Caco-2 (cell line): ENCODE measurements around the gene IL22RA1. TPM values are rescaled to one million over a fixed set of nuclear protein-coding genes. Genes with fewer than 3 reads are reported as not detected.

Experiments used
- BruUV-seq: library from RNA; stranded (reverse); fragments of 400-500 nt; replicated peaks from 2 replicates; lab custom pipeline; 2021; lab: Mats Ljungman, UMichigan
- CTCF ChIA-PET: fragments of 300-600 bp; sonication (Branson Sonifier 250); formaldehyde crosslinking; loops from one replicate; lab custom pipeline; 2022; ENCODE audit warnings: antibody characterized with exemption; lab: Charles Lee
- POLR2A ChIA-PET: fragments of 300-600 bp; sonication (Branson Sonifier 250); formaldehyde crosslinking; loops from one replicate; lab custom pipeline; 2022; ENCODE audit warnings: antibody characterized with exemption; lab: Charles Lee
- DNase-seq, 2 experiments: peaks; one replicate each; pipeline versions ENCODE4 v3.0.0 to v3.0.0-alpha.2; 2020 to 2022
- H3K27me3 ChIP-seq: replicated peaks from 2 replicates; pipeline ENCODE4 v1.6.0; 2011; ENCODE audit warnings: low read length; ENCODE audit not compliant: control insufficient read depth, insufficient read depth
- H3K36me3 ChIP-seq: 2 replicates; pipeline ENCODE4 v1.5.1; 2011; ENCODE audit warnings: low read length; ENCODE audit not compliant: control insufficient read depth, insufficient read depth
- H3K4me1 ChIP-seq: fragments of 250-450 bp; sonication (Bioruptor Pico); 2 replicates; pipeline ENCODE4 v1.5.1; 2020; ENCODE audit warnings: mild to moderate bottlenecking
- H3K4me3 ChIP-seq: 2 replicates; pipeline ENCODE4 v1.5.1; 2011; ENCODE audit warnings: low read depth, mild to moderate bottlenecking, control low read depth, low read length
- H3K9me3 ChIP-seq: fragments of 250-450 bp; sonication (Bioruptor Pico); 2 replicates; pipeline ENCODE4 v1.5.1; 2020; ENCODE audit warnings: mild to moderate bottlenecking, moderate library complexity
- H3K27ac Mint-ChIP-seq: one replicate; pipeline ENCODE4 v1.8.0; 2022; ENCODE audit warnings: mixed read lengths; ENCODE audit not compliant: unreplicated experiment
- H3K27me3 Mint-ChIP-seq: one replicate; pipeline ENCODE4 v1.8.0; 2022; ENCODE audit warnings: mixed read lengths; ENCODE audit not compliant: insufficient read depth, unreplicated experiment
- H3K36me3 Mint-ChIP-seq: one replicate; pipeline ENCODE4 v1.8.0; 2022; ENCODE audit warnings: mild to moderate bottlenecking, mixed read lengths; ENCODE audit not compliant: insufficient read depth, unreplicated experiment
- H3K4me1 Mint-ChIP-seq: one replicate; pipeline ENCODE4 v1.8.0; 2022; ENCODE audit warnings: low read depth, mixed read lengths; ENCODE audit not compliant: unreplicated experiment
- H3K4me3 Mint-ChIP-seq: one replicate; pipeline ENCODE4 v1.8.0; 2022; ENCODE audit warnings: mild to moderate bottlenecking, moderate library complexity, mixed read lengths; ENCODE audit not compliant: unreplicated experiment
- H3K9me3 Mint-ChIP-seq: one replicate; pipeline ENCODE4 v1.8.0; 2022; ENCODE audit warnings: mixed read lengths; ENCODE audit not compliant: unreplicated experiment
- CTCF ChIP-seq, 2 experiments: fragments of 200-600 bp in 1 of 2; IDR thresholded peaks; 1 replicate in 1 of 2; 2 replicates in 1 of 2; pipeline versions ENCODE4 v1.5.1 to v1.8.0; 2011 to 2022; ENCODE audit warnings: antibody characterized with exemption in 1 of 2, control low read depth in 1 of 2, inconsistent platforms in 1 of 2, low read depth in 1 of 2, low read length in 1 of 2, mild to moderate bottlenecking in 1 of 2, moderate library complexity in 1 of 2; ENCODE audit not compliant: insufficient read depth in 1 of 2, severe bottlenecking in 1 of 2, unreplicated experiment in 1 of 2
- intact Hi-C: fragments of 100-400 bp; cut with micrococcal nuclease; formaldehyde crosslinking; loops from one replicate; pipeline ENCODE4 v1.10.0; 2022; ENCODE audit not compliant: unreplicated experiment
- total RNA-seq: library from RNA; stranded (reverse); gene quantifications from 2 replicates; pipeline ENCODE4 v1.2.3, GENCODE V29; 2022

Gene IL22RA1
- total RNA-seq, 1 experiment from 2014 or later, result 2.5 TPM

- TF ChIP-seq CTCF (IDR thresholded peaks at IDR 0.05; ENCODE audit: insufficient read depth in 1 of 2, low read depth in 1 of 2, low read length in 1 of 2, severe bottlenecking in 1 of 2, unreplicated experiment in 1 of 2), result no peak
- Mint-ChIP-seq H3K27me3 (no peaks in the 10 kb centered on the region), H3K36me3 (no peaks in the 10 kb centered on the region), H3K27ac (peak overlapping the region; percentile 43), H3K4me3 (no peak overlapping the region), H3K9me3 (no peaks in the 10 kb centered on the region), H3K4me1 (peaks cover 8% of the 10 kb centered on the region)
- CTCF ChIA-PET, result no interaction called here
- DNase-seq, result no peak
- intact Hi-C loops, result no loop called here
- no peak overlapping the region for H3K4me3 ChIP-seq
- H3K36me3 ChIP-seq, result no peaks in the 10 kb centered on the region
- H3K4me1 ChIP-seq, result 0 out of 2 replicates have a peak, but pooled peaks cover 5% of the 10 kb centered on the region
- no TSS peak for BruUV-seq
- no peaks in the 10 kb centered on the region for H3K9me3 ChIP-seq
- POLR2A ChIA-PET, result interaction anchor here (0.6 kb wide), 1 partner anchor 17 kb away, joined by 4 read pairs; no protein-coding TSS in a partner anchor
- no peaks in the 10 kb centered on the region for H3K27me3 ChIP-seq
Observed at GRCh38 chr1:24102961-24103360, 40.0 kb downstream of the IL22RA1 start.

GRCh38 chr1:24101796-24102586, 40.9 kb downstream of the IL22RA1 start:
- no peak overlapping the region for H3K4me3 Mint-ChIP-seq
- H3K27ac Mint-ChIP-seq, result no peak overlapping the region
- no peaks in the 10 kb centered on the region for H3K27me3 Mint-ChIP-seq
- Histone ChIP-seq H3K4me1 (0 out of 2 replicates have a peak, but pooled peaks cover 5% of the 10 kb centered on the region), H3K4me3 (no peak overlapping the region), H3K36me3 (no peaks in the 10 kb centered on the region), H3K9me3 (no peaks in the 10 kb centered on the region), H3K27me3 (no peaks in the 10 kb centered on the region)
- no TSS peak for BruUV-seq
- no peaks in the 10 kb centered on the region for H3K36me3 Mint-ChIP-seq
- ChIA-PET POLR2A (no interaction called here), CTCF (no interaction called here)
- peaks cover 8% of the 10 kb centered on the region for H3K4me1 Mint-ChIP-seq
- no peak for DNase-seq
- no peak for TF ChIP-seq CTCF (IDR thresholded peaks at IDR 0.05; ENCODE audit: insufficient read depth in 1 of 2, low read depth in 1 of 2, low read length in 1 of 2, severe bottlenecking in 1 of 2, unreplicated experiment in 1 of 2)
- intact Hi-C loops, result no loop called here
- no peaks in the 10 kb centered on the region for H3K9me3 Mint-ChIP-seq

- no peaks in the 10 kb centered on the region for H3K9me3 ChIP-seq
- H3K36me3 Mint-ChIP-seq, result no peaks in the 10 kb centered on the region
- ChIA-PET POLR2A (no interaction called here), CTCF (no interaction called here)
- H3K36me3 ChIP-seq, result no peaks in the 10 kb centered on the region
- no peak overlapping the region for H3K27ac Mint-ChIP-seq
- no peaks in the 10 kb centered on the region for H3K9me3 Mint-ChIP-seq
- intact Hi-C loops, result no loop called here
- 0 out of 2 replicates have a peak, but pooled peaks cover 5% of the 10 kb centered on the region for H3K4me1 ChIP-seq
- no peaks in the 10 kb centered on the region for H3K27me3 ChIP-seq
- no peak for TF ChIP-seq CTCF (IDR thresholded peaks at IDR 0.05; ENCODE audit: insufficient read depth in 1 of 2, low read depth in 1 of 2, low read length in 1 of 2, severe bottlenecking in 1 of 2, unreplicated experiment in 1 of 2)
- BruUV-seq, result no TSS peak
- no peak for DNase-seq
- no peaks in the 10 kb centered on the region for H3K27me3 Mint-ChIP-seq
- no peak overlapping the region for H3K4me3 Mint-ChIP-seq
- H3K4me3 ChIP-seq, result no peak overlapping the region
- peaks cover 8% of the 10 kb centered on the region for H3K4me1 Mint-ChIP-seq
Observed at GRCh38 chr1:24100945-24101737, 41.8 kb downstream of the IL22RA1 start.
